SK-N-SH treated with all-trans-retinoic acid at 6 μM for 48 hours (cell line): ENCODE measurements around the gene IL20RB.

Experiments used
- ATAC-seq: fragments of 200-7000 bp; cut with Tn5 transposase; 3 replicates; pipeline ENCODE4 v1.9.1; 2020; ENCODE audit warnings: mild to moderate bottlenecking, moderate library complexity
- ARNTL ChIP-seq: fragments of 450-650 bp; formaldehyde crosslinking; IDR thresholded peaks from 2 replicates; pipeline ENCODE4 v1.5.0; 2020; ENCODE audit warnings: low read depth, mild to moderate bottlenecking, moderate library complexity, borderline replicate concordance
- BACH2 ChIP-seq: fragments of 250-450 bp; sonication (Bioruptor Pico); IDR thresholded peaks from 2 replicates; pipeline ENCODE4 v1.9.0; 2021; ENCODE audit warnings: mild to moderate bottlenecking, borderline replicate concordance
- CSDC2 ChIP-seq: fragments of 250-450 bp; sonication (Bioruptor Pico); IDR thresholded peaks from 2 replicates; pipeline ENCODE4 v1.5.0; 2020; ENCODE audit warnings: mild to moderate bottlenecking, moderate library complexity
- CSRNP3 ChIP-seq: fragments of 250-450 bp; sonication (Bioruptor Pico); IDR thresholded peaks from 2 replicates; pipeline ENCODE4 v1.5.1; 2021; ENCODE audit warnings: mild to moderate bottlenecking, moderate library complexity
- GLIS3 ChIP-seq: fragments of 250-450 bp; sonication (Bioruptor Pico); IDR thresholded peaks from 2 replicates; pipeline ENCODE4 v1.5.0; 2020; ENCODE audit warnings: mild to moderate bottlenecking, moderate library complexity
- ISL1 ChIP-seq: fragments of 250-450 bp; sonication (Bioruptor Pico); IDR thresholded peaks from 2 replicates; pipeline ENCODE4 v2.1.2; 2022; ENCODE audit warnings: mild to moderate bottlenecking, moderate library complexity
- POU6F1 ChIP-seq: fragments of 250-450 bp; sonication (Bioruptor Pico); IDR thresholded peaks from 2 replicates; pipeline ENCODE4 v1.8.0; 2021; ENCODE audit warnings: low read depth, mild to moderate bottlenecking, moderate library complexity, borderline replicate concordance
- PPARA ChIP-seq: fragments of 250-450 bp; sonication (Bioruptor Pico); IDR thresholded peaks from 2 replicates; pipeline ENCODE4 v1.5.0; 2020; ENCODE audit warnings: mild to moderate bottlenecking, borderline replicate concordance
- RARB ChIP-seq: fragments of 250-450 bp; sonication (Bioruptor Pico); IDR thresholded peaks from 2 replicates; pipeline ENCODE4 v1.8.0; 2021; ENCODE audit warnings: mild to moderate bottlenecking, moderate library complexity
- SNAI2 ChIP-seq: fragments of 250-450 bp; sonication (Bioruptor Pico); IDR thresholded peaks from 2 replicates; pipeline ENCODE4 v1.5.0; 2020; ENCODE audit warnings: mild to moderate bottlenecking, moderate library complexity
- TCF4 ChIP-seq: fragments of 250-450 bp; sonication (Bioruptor Pico); IDR thresholded peaks from 2 replicates; pipeline ENCODE4 v1.8.0; 2021; ENCODE audit warnings: mild to moderate bottlenecking, moderate library complexity, borderline replicate concordance
- TOX ChIP-seq: fragments of 250-450 bp; sonication (Bioruptor Pico); IDR thresholded peaks from 2 replicates; pipeline ENCODE4 v1.8.0; 2021; ENCODE audit warnings: mild to moderate bottlenecking, moderate library complexity, borderline replicate concordance
- ZC3H10 ChIP-seq: fragments of 250-450 bp; sonication (Bioruptor Pico); IDR thresholded peaks from 2 replicates; pipeline ENCODE4 v1.5.1; 2021; ENCODE audit warnings: mild to moderate bottlenecking, moderate library complexity
- ZFP3 ChIP-seq: fragments of 250-450 bp; sonication (Bioruptor Pico); IDR thresholded peaks from 2 replicates; pipeline ENCODE4 v1.5.0; 2020; ENCODE audit warnings: mild to moderate bottlenecking, moderate library complexity
- ZFP30 ChIP-seq: fragments of 450-650 bp; formaldehyde crosslinking; IDR thresholded peaks from 2 replicates; pipeline ENCODE4 v1.5.0; 2022; ENCODE audit warnings: mild to moderate bottlenecking, moderate library complexity
- ZNF565 ChIP-seq: fragments of 450-650 bp; formaldehyde crosslinking; conservative IDR thresholded peaks from 2 replicates; pipeline ENCODE4 v1.5.0; 2020; ENCODE audit warnings: low read depth, mild to moderate bottlenecking, moderate library complexity
- ZNF70 ChIP-seq: fragments of 450-650 bp; formaldehyde crosslinking; IDR thresholded peaks from 2 replicates; pipeline ENCODE4 v1.5.0; 2020; ENCODE audit warnings: mild to moderate bottlenecking, moderate library complexity
- TF ChIP-seq, protein P1 (sequence below): fragments of 250-450 bp; sonication (Bioruptor Pico); IDR thresholded peaks from 2 replicates; pipeline ENCODE4 v1.5.1; 2020; ENCODE audit warnings: low read depth, mild to moderate bottlenecking, moderate library complexity
- TF ChIP-seq, protein P2 (sequence below): fragments of 250-450 bp; sonication (Bioruptor Pico); IDR thresholded peaks from 2 replicates; pipeline ENCODE4 v1.5.0; 2020; ENCODE audit warnings: mild to moderate bottlenecking, moderate library complexity

Gene IL20RB

DNA sequence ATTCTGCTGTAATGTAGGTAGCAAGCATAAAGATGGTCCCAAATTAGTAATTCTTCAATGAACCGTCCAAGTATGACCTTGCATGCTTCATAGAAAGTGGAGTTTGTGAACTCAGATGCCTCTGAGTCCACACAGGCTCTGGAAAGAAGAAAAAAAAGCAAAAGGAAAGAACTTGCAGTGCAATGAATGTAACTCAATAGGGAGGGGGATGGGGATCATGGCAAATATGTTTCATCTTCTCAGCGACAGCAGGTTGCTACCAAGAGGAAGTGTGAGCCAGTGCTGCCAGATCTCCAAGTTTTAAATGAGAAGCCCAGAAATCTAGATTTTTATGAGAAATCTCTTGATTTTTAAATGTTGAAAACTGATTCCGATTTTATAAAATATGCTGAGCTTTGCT lies 50.3 kb downstream of the IL20RB start:
- TF ChIP-seq ZFP3 (CRISPR knock-in tag) = no peak
- no peak for TF ChIP-seq ZC3H10 (CRISPR knock-in tag)
- TF ChIP-seq, protein P1, sequence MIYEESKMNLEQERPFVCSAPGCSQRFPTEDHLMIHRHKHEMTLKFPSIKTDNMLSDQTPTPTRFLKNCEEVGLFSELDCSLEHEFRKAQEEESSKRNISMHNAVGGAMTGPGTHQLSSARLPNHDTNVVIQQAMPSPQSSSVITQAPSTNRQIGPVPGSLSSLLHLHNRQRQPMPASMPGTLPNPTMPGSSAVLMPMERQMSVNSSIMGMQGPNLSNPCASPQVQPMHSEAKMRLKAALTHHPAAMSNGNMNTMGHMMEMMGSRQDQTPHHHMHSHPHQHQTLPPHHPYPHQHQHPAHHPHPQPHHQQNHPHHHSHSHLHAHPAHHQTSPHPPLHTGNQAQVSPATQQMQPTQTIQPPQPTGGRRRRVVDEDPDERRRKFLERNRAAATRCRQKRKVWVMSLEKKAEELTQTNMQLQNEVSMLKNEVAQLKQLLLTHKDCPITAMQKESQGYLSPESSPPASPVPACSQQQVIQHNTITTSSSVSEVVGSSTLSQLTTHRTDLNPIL (CRISPR knock-in tag) = no peak
- TF ChIP-seq PPARA = no peak
- no peak for TF ChIP-seq RARB (CRISPR knock-in tag)
- TF ChIP-seq, protein P2, sequence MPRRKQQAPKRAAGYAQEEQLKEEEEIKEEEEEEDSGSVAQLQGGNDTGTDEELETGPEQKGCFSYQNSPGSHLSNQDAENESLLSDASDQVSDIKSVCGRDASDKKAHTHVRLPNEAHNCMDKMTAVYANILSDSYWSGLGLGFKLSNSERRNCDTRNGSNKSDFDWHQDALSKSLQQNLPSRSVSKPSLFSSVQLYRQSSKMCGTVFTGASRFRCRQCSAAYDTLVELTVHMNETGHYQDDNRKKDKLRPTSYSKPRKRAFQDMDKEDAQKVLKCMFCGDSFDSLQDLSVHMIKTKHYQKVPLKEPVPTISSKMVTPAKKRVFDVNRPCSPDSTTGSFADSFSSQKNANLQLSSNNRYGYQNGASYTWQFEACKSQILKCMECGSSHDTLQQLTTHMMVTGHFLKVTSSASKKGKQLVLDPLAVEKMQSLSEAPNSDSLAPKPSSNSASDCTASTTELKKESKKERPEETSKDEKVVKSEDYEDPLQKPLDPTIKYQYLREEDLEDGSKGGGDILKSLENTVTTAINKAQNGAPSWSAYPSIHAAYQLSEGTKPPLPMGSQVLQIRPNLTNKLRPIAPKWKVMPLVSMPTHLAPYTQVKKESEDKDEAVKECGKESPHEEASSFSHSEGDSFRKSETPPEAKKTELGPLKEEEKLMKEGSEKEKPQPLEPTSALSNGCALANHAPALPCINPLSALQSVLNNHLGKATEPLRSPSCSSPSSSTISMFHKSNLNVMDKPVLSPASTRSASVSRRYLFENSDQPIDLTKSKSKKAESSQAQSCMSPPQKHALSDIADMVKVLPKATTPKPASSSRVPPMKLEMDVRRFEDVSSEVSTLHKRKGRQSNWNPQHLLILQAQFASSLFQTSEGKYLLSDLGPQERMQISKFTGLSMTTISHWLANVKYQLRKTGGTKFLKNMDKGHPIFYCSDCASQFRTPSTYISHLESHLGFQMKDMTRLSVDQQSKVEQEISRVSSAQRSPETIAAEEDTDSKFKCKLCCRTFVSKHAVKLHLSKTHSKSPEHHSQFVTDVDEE (CRISPR knock-in tag) = no peak
- no peak for TF ChIP-seq TCF4 (CRISPR knock-in tag)
- TF ChIP-seq ARNTL = no peak
- no peak for TF ChIP-seq TOX (CRISPR knock-in tag)
- TF ChIP-seq SNAI2 (CRISPR knock-in tag) = no peak
- TF ChIP-seq ZFP30 = no peak

DNA sequence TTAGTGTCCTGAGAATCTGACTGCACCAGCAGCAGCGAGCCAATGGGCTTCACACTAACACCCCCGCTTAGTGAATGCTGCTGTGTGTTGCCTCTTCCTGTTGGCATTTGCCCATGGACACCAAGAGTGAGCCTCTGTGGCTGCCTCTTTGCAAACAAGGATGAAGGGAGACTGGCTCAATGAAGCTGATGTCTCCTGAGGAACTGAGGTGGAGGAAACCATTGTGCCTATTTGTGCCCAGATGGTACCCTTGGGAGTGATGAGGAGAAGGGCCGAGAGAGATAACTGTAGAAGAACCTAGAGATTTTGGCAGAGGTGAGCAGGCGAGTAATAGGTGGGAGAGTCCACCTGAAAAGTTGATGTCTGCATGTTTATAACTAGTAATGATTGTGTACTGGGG lies 51.2 kb downstream of the IL20RB start:
- ATAC-seq = no peak
- no peak for TF ChIP-seq CSDC2
- no peak for TF ChIP-seq ZC3H10 (CRISPR knock-in tag)
- TF ChIP-seq ZFP3 (CRISPR knock-in tag) = no peak
- TF ChIP-seq BACH2 (CRISPR knock-in tag) = no peak
- no peak for TF ChIP-seq ZNF70 (CRISPR knock-in tag)
- no peak for TF ChIP-seq POU6F1
- TF ChIP-seq GLIS3 (CRISPR knock-in tag) = no peak
- no peak for TF ChIP-seq ISL1 (CRISPR knock-in tag)
- TF ChIP-seq, protein P2 (CRISPR knock-in tag) = no peak

More for the DNA sequence above, 50.3 kb downstream of the IL20RB start:
- ATAC-seq = no peak

GRCh38 chr3:137010137-137010536 lies 52.4 kb downstream of the IL20RB start:
- no peak for ATAC-seq

More at GRCh38 chr3:137010137-137010536, 52.4 kb downstream of the IL20RB start:
- TF ChIP-seq CSDC2 (no peak), ZNF70 (CRISPR knock-in tag) (no peak), GLIS3 (CRISPR knock-in tag) (no peak), BACH2 (CRISPR knock-in tag) (no peak), CSRNP3 (CRISPR knock-in tag) (no peak), TCF4 (CRISPR knock-in tag) (no peak), ZNF565 (CRISPR knock-in tag) (no peak), ZFP3 (CRISPR knock-in tag) (no peak), ZC3H10 (CRISPR knock-in tag) (no peak), SNAI2 (CRISPR knock-in tag) (no peak), PPARA (no peak), ISL1 (CRISPR knock-in tag) (no peak), ZFP30 (no peak), TOX (CRISPR knock-in tag) (no peak)
- TF ChIP-seq, protein P1 (CRISPR knock-in tag) = no peak
- TF ChIP-seq, protein P2 (CRISPR knock-in tag) = no peak
- TF ChIP-seq, all 23 proteins: peak for 0
